Stimulated activated CD8-positive, alpha-beta memory T cell treated with anti-CD3 and anti-CD28 coated beads, Interleukin-15, amount 100 ng/mL, for 4 hours (primary cell): ENCODE data around the gene AGPS.
"Not testable (repeated sequence)": the region's sequence is repeated elsewhere in the genome, so short reads cannot be mapped to it uniquely, and the experiment has no call there.

ENCODE experiments used
- DNase-seq, 2 donors: peaks; one replicate each; pipeline ENCODE4 v3.0.0-alpha.2; 2020; ENCODE audit warnings: low read depth in 2 of 2

The AGPS gene

DNA sequence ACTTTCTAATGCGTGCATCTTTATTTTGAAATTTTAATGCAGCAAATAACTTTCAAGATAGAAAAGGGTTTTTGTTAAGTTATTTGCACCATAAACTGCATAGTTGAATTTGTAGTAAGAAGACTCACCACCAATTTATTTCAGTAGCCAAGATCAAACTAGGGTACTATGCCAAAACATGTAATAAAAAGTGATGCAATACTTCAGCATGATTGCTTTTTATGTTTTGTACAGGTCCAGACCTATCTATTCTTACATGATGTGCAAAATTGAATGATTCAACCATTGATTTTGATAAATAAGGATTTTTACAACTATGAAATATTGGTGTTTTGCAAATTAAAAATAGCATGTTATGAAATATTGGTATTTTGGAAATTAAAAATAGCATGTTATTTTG is 26.7 kb downstream of the AGPS start:
- no peak for DNase-seq

DNA sequence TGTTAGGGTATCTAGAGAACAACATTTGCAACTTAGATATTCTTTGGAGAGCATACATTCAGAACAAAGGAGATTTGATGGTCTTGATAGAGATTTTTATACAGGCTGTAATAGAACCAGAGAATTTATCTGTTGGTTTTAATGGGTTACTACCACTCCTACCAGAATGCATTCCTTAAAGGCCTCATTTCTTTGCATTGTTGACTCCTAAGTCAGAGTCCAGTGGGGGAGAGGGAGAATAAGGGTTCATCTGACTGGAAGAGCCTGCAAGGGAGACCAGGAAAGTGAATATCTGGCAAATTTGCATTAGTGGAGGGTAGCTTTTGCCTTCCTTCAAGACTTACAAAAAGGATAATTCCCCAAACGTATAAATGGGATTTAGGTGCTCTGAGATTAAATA is 29.7 kb downstream of the AGPS start:
- DNase-seq = no peak

DNA sequence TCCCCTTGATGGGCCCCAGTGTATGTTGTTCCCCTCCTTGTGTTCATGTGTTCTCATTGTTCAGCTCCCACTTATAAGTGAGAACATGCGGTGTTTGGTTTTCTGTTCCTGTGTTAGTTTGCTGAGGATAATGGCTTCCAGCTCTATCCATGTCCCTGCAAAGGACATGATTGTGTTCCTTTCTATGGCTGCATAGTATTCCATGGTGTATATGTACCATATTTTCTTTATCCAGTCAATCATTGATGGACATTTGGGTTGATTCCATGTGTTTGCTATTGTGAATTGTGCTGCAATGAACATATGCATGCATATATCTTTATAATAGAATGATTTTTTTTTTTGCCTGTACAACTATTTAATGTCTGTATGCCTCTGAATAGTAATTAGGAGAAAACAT is 31.5 kb downstream of the AGPS start:
- not testable (repeated sequence) for DNase-seq

DNA sequence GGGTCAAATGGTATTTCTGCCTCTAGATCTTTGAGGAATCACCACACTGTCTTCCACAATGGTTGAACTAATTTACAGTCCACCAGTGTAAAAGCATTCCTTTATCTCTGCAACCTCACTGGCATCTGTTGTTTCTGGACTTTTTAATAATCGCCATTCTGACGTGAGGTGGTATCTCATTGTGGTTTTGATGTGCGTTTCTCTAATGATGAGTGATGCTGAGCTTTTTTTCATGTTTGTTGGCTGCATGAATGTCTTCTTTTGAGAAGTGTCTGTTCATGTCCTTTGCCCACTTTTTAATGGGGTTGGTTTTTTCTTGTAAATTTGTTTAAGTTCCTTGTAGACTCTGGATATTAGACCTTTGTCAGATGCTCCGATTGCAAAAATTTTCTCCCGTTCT is 32.0 kb downstream of the AGPS start:
- not testable (repeated sequence) for DNase-seq

DNA sequence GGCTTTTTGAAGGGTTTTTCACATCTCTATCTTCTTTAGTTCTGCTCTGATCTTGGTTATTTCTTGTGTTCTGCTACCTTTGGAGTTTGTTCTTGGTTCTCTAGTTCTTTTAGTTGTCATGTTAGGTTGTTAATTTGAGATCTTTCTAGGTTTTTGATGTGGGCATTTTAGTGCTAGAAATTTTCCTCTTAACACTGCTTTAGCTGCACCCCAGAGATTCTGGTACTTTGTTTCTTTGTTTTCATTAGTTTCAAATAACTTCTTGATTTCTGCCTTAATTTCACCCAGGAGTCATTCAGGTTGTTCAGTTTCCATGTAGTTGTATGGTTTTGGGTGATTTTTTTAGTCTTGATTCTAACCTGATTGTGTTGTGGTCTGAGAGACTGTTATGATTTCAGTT is 34.7 kb downstream of the AGPS start:
- no peak for DNase-seq

DNA sequence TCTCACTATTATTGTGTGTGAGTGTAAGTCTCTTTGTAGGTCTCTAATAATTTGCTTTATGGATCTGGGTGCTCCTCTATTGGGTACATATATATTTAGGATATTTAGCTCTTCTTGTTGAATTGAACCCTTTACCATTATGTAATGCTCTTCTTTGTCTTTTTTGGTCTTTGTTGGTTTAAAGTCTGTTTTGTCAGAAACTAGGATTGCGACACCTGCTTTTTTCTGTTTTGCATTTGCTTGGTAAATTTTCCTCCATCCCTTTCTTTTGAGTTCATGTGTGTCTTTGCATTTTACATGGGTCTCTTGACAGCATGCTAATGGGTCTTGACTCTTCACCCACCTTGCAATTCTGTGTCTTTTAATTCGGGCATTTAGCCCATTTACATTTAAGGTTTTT is 35.4 kb downstream of the AGPS start:
- DNase-seq = not testable (repeated sequence)

DNA sequence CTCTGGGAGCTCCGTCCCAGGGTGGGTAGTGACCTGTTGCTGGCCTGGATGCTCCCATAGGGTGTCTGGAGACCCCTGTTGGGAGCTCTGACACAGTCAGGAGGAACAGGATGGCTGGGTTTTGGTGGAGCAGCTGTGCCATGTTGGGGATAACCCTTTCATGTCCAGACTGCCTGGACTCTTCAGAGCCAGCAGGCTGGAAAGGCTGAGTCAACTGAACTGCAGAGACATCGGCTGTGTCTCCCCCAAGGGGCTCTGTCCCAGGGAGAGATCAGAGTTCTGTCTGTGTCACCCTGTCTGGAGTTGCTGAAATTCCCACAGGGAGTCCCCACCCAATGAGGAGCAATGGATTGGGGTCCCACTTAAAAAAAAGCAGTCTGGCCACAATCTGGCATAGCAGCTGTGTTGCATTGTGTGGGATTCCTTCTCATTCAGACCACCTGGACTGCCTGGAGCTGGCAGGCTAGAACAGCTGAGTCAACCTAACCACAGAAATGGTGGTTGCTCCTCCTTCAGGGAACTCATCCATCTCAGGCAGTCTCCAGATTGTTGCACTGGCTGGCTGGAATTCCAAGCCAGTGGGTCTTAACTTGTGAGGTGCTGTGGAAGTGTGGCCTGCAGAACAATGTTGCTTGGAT is 37.2 kb downstream of the AGPS start:
- DNase-seq = no peak

DNA sequence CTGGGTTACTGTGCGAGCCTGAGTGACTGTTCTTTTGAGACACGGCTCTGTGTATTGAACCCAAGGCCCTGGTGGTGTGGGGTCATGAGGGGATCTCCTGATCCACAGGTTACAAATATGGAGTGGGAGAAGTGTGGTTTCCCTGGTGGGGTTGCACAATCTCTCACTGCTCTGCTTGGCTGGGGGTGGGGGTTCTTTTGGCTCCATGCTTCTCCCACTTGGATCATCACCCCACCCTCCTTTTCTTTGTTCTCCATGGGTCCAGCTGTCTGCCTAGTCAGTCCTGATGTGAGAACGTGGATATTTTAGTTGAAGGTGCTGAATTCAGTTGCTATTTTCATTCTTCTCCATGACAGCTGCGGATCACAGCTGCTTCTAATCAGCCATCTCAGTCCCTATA is 37.8 kb downstream of the AGPS start:
- DNase-seq = no peak

DNA sequence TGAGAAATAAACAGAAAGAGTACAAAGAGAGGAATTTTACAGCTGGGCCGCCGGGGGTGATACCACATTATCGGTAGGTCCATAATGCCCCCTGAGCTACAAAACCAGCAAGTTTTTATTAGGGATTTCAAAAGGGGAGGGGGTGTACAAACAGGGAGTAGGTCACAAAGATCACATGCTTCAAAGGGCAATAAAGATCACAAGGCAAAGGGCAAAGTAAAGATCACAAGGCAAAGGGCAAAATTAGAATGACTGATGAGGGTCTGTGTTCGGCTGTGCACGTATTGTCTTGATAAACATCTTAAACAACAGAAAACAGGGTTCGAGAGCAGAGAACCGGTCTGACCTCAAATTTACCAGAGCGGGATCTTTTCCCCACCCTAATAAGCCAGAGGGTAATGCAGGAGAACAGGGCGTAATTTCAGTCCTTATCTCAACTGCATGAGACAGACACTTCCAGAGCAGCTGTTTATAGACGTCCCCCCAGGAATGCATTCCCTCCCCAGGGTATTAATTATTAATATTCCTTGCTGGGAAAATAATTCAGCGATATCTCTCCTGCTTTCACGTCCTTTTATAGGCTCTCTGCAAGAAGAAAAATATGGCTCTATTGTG is 38.6 kb downstream of the AGPS start:
- not testable (repeated sequence) for DNase-seq

DNA sequence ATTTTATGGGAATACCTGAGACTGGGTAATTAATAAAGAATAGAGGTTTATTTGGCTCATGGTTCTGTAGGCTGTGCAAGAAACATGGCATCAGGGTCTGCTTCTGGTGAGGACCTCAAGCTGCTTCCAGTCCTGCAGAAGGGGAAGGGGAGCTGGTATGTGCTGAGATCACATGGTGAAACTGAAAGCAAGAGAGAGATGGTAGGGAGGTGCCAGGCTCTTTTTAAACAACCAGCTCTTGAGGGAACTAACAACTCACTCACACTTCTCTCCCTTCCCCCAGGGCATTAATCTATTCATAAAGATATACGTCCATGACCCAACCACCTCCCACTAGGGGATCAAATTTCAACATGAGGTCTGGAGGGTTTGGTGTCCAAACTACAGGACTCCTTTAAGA is 40.1 kb downstream of the AGPS start:
- DNase-seq = no peak

DNA sequence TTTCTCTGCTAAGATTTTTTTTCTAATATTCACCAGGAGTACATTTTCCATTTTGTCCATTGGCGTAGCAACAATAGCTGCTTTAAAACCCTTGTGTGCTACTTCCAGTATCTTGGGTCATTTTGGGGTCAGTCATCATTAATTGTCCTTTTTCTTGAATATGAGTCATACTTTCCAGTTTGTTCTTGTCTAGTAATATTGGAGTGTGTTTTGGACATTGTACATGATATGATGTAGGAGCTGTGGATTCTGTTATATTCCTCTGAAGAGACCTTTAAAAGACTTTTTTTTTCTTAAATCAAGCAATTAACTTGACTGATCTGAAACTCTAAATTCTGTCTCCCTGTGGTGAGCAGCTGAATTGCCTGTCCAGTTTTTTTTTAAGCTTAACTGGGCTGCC is 40.8 kb downstream of the AGPS start:
- DNase-seq = no peak

DNA sequence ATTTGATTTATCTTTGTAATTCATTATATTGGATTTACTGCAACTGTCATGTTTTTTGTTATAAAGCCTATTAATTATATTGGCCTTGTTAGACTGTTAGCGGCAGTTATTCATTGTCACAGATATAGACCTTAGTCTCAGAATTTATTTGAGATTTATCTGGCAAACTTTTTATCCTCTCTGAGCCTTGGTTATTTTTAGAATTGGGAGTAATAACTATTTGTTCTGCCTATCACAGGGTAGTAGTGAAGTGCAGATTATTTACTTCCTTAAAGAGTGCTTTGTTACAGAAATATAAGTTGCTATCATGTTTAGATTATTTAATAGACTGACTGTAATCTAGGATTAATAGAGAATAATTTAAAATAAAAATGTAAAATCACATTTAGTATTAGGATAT is 41.9 kb downstream of the AGPS start:
- no peak for DNase-seq

DNA sequence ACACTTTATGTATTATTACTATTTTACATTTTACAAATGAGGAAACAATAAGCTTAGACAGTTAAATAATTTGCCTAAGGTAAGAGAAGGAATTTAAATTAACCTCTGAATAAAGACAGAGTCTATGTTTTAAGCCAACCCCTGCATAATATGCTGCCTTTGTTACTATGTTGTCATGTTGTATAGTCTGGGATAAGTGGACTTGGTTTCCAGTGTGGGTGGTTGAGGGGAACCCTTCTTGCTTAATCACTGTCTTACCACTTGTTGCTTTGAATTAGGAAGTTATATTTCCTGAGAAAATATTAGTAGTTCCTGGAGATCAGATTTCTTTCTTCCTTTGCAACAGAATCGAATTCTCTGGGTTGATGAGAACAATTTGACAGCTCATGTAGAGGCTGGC is 52.6 kb downstream of the AGPS start:
- DNase-seq = no peak

DNA sequence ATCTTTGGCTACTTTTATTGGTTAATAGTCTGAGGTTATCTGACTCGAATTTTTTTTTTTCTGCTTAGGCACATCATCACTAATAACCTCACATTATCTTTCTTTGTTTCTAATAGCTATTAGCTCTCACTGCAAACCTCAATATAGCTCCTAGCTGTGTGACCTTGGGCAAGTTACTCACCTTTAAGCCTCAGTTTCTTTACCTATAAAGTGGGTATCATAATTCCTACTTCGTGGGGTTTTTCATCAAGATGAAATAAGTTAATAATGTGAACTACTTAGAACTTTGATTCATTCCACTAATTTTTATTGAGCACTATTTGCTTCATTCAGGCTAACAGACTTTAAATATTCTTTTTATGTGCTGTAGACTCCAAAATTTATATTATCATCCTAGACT is 55.5 kb downstream of the AGPS start:
- no peak for DNase-seq

DNA sequence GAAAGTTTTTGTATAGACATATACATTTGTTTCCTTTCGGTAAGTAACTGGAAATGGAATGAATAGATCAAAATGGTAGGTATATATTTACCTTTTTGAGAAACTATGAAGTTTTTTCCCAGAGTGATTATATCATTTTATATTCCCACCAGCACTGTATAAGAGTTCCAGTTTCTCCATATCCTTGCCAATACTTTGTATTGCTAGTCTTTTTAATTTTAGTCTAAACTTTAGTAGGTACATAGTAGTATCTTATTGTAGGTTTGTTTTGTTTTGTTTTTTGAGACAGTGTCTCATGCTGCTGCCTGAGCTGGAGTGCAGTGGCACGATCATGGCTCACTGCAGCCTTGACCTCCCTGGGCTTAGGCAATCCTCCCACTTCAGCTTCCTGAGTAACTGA is 56.6 kb downstream of the AGPS start:
- no peak for DNase-seq

DNA sequence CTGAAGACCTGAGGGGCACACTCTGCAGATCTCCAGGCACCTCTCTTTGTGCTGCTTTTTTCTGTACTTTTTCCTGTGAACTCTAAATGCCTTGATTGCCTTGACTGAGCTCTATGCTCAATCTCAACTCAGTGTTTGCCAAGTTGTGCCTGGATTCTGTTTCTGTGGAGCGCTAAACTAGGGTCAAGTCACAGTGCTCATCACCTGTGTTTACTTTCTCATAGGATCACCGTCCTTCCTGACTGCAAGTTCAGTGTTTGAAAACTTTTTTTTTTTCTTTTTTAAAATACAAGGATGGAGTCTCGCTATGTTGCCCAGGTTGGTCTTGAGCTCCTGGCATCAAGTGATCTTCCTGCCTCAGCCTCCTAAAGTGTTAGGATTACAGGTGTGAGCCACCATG is 62.6 kb downstream of the AGPS start:
- DNase-seq = no peak

DNA sequence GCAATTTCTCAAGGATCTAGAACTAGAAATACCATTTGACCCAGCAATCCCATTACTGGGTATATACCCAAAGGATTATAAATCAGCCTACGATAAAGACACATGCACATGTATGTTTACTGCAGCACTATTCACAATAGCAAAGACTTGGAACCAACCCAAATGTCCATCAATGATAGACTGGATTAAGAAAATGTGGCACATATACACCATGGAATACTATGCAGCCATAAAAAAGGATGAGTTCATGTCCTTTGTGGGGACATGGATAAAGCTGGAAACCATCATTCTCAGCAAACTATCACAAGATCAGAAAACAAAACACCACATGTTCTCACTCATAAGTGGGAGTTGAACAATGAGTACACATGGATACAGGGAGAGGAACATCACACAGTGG is 67.2 kb downstream of the AGPS start:
- DNase-seq = not testable (repeated sequence)

DNA sequence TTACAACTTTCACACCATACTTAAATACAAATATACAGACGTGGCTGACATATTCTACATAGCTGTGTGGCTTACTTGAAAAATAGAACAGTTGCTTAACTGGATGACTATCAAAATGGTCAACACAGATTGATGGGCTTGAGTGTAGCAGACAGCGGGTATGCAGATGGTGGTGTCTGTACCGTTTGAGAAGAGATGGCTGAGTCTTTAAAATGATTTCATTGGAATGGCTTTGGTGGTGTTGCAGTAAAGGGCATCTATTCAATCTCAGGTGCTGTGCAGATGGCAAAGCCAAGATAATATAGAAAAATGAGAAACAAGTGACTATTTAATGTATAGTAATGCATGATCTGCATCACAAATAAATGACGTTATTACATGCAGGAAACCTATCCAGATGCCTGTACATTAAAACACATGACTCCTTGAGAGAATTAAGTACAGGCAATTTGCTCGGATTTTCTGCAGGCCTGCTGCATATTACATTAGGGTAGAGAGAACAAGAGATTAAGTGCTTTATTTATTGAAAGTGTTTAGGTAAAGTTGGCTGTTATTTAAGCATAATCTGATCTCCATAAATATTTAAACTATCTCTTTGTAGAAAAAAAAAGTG is 68.5 kb downstream of the AGPS start:
- DNase-seq = no peak

DNA sequence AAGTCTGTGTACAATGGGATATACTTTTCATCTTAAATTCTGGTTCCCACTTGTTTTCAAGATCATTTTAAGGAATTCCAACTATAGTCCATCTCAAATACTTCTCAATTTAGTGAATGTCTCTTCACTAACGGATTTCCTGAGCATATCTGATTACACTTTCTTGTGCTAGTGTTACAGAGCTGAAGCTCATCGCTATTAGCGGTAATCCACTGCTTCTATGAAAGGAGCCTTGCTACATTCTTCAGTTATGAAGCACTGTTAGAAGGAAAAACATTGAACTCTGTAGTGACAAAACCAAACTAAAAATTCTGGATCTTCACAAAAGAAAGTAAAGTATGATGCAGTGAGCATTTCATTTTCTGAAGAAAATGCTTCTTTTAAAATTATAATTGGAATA is 72.0 kb downstream of the AGPS start:
- DNase-seq = no peak

DNA sequence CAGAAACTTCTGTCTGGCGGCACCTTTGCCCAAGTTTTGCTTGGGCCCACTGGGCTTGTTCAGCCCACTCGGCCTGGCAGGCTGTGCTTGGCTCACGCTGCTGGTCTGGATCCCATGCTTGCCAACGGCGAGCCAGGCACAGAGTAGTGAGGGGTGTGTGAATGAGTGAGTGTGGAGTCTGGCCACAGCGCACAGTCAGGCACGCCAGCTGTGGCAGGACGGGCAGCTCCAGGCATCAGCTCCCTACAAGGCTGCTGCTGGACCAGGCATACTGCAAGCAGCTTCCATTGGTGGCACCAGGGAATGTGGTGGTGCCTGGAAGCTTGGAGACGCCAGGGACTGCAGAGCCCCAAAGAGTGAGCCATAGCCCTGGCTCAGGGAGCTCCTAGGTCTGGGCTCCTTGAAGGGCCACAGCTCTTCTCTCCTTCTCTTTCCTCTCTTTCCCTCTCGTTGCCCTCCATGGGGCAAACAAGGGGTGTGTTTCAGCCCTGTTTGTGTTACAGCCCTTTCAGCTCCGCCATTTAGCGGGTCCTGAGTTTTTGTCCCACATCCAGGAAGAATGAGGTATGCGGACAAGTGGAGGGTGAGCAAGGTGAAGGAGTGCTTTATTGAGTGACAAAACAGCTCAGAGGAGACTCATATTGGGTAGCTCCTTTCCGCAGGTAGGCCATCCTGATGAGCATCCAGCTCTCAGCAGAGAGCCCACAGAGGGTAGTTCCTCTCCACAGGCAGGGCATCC is 73.0 kb downstream of the AGPS start:
- DNase-seq = no peak

DNA sequence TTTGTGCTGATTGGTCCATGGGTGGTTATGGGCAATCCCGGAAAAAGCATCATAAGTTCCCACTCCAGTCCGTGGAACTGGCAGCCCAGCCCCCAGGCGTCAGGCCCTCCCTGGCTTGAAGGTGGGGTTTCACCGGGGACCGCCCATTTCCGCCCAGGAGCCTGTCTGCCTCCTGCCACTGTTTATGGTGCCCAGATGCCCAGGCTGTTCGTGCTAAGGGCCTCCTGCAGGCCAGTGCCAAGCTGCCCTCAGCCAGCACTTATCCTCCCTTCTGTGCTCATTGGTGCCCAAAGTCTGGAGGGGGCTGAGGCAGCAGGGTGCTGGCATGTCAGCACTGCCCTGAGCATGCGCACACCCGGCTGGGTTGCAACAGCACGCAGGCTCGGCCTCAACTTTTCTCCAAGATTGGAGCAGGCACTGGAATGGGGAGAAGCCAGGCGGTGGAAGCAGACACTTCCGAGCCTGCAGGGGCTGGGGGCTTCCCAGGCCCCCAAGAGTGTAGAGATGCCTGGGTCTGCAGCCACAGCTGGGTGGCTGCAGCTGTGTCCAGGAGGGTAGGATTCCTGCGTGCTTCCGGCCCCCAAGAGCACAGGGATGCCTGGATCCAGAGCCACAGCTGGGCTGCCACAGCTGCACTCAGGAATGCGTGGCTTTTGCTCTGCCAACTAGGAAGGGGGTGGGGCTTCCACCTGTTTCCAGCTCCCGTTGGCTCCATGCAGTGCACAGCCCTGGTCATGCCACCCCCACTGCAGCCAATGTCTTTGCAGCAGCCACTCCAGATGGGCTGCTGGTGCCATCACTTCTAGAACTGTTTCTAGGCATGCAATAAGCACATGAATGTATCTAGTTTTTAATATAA is 74.0 kb downstream of the AGPS start:
- no peak for DNase-seq

DNA sequence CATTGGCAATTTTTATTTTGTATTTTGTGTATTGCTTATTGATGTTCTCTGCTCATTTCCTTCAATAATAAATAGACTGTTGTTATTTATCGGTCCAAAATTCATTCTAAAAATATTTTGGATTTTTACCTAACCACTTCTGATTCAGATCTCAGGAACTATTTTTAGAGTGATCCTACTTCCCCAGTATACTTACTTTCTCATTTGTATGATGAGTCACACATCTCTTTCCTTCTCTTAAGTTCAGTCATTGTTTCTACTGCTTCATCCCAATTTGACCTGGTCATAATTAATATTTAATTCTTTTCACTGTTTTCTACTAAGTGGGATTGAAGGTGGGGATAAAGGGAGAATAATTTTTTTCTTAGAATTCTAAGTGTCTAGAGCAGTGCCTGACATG is 75.1 kb downstream of the AGPS start:
- DNase-seq = no peak
